Muscle layer of colon (tissue), 2 donors: ENCODE data around the gene AFG3L2.

ENCODE experiments used
- H3K27ac ChIP-seq: one replicate; pipeline ENCODE4 v1.7.0; 2013; ENCODE audit warnings: low read depth, mild to moderate bottlenecking, low read length, moderate library complexity
- H3K27me3 ChIP-seq, 2 donors: one replicate each; pipeline ENCODE4 v1.7.0; 2013; ENCODE audit warnings: low read length in 2 of 2, mild to moderate bottlenecking in 2 of 2; ENCODE audit not compliant: insufficient read depth in 2 of 2, control insufficient read depth in 1 of 2
- H3K36me3 ChIP-seq: one replicate; pipeline ENCODE4 v1.7.0; 2013; ENCODE audit warnings: mild to moderate bottlenecking, low read length; ENCODE audit not compliant: insufficient read depth
- H3K4me1 ChIP-seq: one replicate; pipeline ENCODE4 v1.7.0; 2013; ENCODE audit warnings: mild to moderate bottlenecking, low read length; ENCODE audit not compliant: insufficient read depth
- H3K4me3 ChIP-seq, 2 donors: one replicate each; pipeline ENCODE4 v1.7.0; 2013; ENCODE audit warnings: low read length in 2 of 2, low read depth in 1 of 2, mild to moderate bottlenecking in 1 of 2, moderate library complexity in 1 of 2
- H3K9ac ChIP-seq: one replicate; pipeline ENCODE4 v1.7.0; 2013; ENCODE audit warnings: low read length
- H3K9me3 ChIP-seq: one replicate; pipeline ENCODE4 v1.7.0; 2013; ENCODE audit warnings: mild to moderate bottlenecking, low read length
- donor health status: abdominal sarcoma.
- donor health status: Adenocarcinoma of cecum.

Gene AFG3L2

DNA sequence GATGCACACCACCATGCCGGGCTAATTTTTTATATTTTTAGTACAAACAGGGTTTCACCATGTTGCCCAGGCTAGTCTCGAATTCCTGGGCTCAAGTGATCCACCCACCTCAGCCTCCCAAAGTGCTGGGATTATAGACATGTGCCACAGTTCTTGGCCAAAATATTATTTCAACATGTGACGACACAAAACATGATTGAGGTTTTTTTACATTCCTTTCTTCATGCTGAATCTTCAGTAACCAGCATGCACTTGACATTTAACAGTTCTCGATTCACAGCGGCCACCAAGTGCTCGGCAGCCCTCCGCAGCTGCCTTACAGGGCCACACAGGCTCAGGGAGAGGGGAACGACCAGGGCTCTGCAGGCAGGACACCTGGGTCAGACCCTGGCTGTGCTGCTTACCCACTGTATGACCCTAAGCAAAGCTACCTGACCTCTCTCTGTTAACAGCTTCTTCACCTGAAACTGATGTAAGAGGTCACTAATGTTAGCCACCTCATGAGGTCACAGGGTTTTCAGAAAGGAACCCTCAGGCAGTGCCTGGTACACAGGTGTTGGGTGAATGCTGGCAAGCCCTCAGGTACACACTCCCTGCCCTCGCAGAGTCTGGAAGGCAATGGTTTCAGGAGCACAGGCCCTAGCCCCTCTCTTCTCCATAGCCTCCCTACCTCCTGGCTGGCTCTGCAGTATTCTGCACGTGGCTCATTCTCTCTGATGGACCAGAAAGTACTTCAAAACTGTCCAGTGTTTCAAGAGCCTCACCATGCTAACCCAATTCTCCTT, 43.3 kb downstream of the AFG3L2 start:
- Histone ChIP-seq H3K4me1 (peaks cover 28% of the 10 kb centered on the region), H3K27ac (peak overlapping the region; percentile 21), H3K9me3 (no peaks in the 10 kb centered on the region), H3K9ac (no peak overlapping the region), H3K36me3 (peaks cover 23% of the 10 kb centered on the region), H3K4me3 (no peak overlapping the region), H3K27me3 (no peaks in the 10 kb centered on the region)

DNA sequence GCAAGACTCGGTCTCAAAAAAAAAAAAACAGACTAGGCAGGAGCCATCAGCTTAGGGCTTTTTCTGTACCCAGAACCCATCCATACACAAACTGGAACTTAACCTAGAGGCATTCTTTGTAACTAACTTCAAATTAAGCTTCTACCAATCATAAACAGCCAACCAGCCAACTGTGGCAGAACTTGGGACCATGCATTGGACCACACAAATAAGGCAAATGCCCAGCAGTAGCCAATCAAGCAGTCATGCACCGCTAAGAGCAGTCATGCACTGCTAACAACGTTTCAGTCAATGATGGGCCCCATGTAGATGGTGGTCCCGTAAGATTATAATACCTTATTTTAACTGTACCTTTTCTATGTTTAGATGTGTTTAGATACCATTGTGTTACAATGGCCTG, 46.3 kb downstream of the AFG3L2 start:
- Histone ChIP-seq H3K27ac (no peak overlapping the region), H3K4me3 (no peak overlapping the region), H3K27me3 (no peaks in the 10 kb centered on the region), H3K36me3 (peaks cover 47% of the 10 kb centered on the region), H3K9ac (no peak overlapping the region), H3K4me1 (peaks cover 32% of the 10 kb centered on the region), H3K9me3 (no peaks in the 10 kb centered on the region)

DNA sequence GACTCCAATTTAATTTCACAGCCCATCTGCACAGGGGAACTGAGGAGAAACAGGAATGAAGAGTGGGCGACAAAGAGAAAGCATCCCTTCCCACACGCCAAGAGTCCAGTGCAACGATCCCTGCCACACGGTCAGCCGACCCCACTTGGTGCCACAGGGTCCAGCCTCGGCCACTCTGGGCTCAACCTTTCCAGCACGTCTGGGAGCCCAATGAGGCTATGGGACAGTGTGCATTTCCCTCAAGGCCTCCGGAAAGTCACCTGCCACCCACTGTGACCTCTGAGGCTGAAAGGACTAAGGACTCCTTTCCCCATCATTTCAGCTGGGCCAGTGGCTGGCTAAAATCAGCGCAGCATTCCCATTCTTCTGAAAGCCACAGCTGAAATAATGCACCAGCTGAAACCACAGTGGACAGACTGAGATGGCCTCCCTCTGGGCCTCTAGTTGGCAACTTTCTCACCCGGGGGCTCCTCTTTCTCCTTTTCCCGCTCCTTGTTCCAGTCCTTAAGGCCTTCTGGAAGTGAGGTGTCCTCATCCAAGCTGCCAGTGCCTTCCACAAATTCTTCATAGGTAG, 47.8 kb downstream of the AFG3L2 start:
- no peak overlapping the region for H3K9ac ChIP-seq
- H3K9me3 ChIP-seq: no peaks in the 10 kb centered on the region
- no peak overlapping the region for H3K4me3 ChIP-seq
- H3K36me3 ChIP-seq: peaks cover 59% of the 10 kb centered on the region
- H3K27me3 ChIP-seq: no peaks in the 10 kb centered on the region
- H3K27ac ChIP-seq: peak overlapping the region; percentile 10
- H3K4me1 ChIP-seq: peaks cover 17% of the 10 kb centered on the region

DNA sequence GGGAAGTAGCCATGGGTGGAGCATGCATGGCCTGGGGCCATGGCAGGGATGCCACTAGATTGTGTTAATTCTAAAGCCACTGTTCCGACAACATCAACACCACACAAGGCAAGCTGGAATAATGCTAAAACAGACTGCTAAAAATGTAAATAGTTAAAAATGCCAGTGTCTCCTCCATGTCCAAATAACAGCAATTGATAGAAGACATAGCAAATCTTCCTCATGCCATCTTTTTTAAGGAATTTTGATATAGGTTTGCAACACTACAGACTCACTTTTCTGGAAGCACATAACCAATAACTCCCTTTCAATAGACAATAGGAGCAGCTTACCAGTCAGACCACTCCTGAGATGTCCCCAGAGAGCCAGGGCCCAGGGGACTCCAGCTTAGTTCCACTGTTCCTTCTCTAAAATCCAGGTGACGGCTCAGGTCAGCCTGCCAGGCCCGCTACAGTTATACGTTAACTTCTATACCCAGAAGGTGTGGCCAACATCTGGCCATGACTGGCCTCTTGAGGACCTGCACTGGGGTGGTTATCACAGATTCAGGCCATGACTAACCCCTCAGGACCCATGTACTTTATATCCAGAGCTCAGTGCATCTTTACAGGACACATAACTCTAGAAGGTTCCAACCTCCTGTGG, 48.7 kb downstream of the AFG3L2 start:
- Histone ChIP-seq H3K36me3 (peaks cover 53% of the 10 kb centered on the region), H3K27ac (no peak overlapping the region), H3K9ac (no peak overlapping the region)

DNA sequence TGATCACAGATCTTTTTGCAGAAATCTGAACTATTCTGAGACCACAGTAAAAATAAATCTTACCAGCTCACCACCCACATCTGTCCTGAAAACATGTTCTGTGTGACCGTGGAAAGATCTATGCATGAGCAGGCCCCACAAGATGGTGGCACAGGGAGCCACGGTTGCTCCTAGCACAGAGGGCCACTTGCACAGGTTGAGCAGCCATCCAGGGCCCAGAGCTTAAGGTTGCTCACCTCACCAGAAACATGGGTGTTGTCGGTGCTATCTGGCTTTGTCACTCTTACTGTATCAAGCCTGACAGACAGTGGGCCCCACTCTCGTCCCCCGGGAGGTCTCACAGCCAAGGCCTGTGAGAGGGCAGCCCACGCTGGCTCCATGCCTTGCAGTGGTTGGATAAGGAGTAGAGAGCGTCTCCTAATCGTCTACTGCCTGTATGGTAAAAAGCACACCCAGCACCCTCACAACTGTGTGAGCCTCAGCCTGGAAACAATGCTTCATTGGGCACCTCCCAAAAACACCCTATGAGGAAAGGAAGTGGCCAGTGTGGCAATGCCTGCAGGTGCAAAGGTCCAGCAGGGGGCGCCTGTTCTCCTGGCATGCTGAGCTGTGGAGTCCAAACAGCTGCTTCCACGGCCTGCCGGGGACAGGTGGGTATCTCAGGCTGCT, 49.4 kb downstream of the AFG3L2 start:
- Histone ChIP-seq H3K9ac (no peak overlapping the region), H3K4me3 (no peak overlapping the region), H3K9me3 (no peaks in the 10 kb centered on the region), H3K27me3 (no peaks in the 10 kb centered on the region), H3K4me1 (peaks cover 11% of the 10 kb centered on the region), H3K27ac (peak overlapping the region; percentile 60), H3K36me3 (peaks cover 57% of the 10 kb centered on the region)

More for the DNA sequence above, 48.7 kb downstream of the AFG3L2 start:
- Histone ChIP-seq H3K9me3 (no peaks in the 10 kb centered on the region), H3K27me3 (no peaks in the 10 kb centered on the region), H3K4me1 (peaks cover 11% of the 10 kb centered on the region), H3K4me3 (no peak overlapping the region)

DNA sequence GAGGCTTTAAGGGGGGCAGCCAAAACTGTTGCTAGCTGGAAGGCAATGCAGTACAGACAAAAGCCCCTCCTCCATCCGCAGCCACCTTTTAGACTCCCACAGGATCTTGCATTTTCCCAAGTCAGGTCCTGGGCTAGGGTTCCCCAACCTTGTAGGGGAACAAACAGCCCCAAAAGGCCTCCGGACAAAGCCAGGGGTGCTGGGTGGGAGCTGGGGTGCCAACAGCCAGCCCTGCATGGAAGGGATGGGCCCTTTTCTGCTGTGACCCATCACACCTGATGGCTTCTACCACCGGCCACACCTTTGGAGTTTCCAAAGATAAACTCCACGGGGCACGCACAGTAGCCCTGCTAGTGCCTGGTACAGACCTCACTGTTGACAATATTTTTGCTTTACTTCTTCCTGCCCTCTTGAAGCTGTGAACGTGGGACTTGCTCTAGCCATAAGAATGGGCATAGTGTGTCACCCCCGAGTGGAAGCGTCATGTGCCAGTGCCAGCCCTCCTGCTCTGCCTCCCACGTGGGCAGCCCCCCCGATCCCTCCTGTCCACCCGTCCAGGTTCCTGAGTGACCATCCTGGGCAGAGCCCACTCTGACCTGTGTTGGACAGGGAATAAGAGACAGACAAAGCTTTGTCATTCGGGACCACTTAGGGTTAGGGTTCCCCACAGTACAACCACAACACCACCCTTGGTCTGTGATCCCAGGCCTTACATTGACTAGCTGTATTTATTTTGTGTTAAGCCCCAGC, 50.1 kb downstream of the AFG3L2 start:
- H3K9ac ChIP-seq: no peak overlapping the region
- H3K27ac ChIP-seq: peak overlapping the region; percentile 60
- H3K4me3 ChIP-seq: no peak overlapping the region
- peaks cover 57% of the 10 kb centered on the region for H3K36me3 ChIP-seq
- H3K27me3 ChIP-seq: no peaks in the 10 kb centered on the region
- H3K4me1 ChIP-seq: peaks cover 11% of the 10 kb centered on the region
- H3K9me3 ChIP-seq: no peaks in the 10 kb centered on the region

DNA sequence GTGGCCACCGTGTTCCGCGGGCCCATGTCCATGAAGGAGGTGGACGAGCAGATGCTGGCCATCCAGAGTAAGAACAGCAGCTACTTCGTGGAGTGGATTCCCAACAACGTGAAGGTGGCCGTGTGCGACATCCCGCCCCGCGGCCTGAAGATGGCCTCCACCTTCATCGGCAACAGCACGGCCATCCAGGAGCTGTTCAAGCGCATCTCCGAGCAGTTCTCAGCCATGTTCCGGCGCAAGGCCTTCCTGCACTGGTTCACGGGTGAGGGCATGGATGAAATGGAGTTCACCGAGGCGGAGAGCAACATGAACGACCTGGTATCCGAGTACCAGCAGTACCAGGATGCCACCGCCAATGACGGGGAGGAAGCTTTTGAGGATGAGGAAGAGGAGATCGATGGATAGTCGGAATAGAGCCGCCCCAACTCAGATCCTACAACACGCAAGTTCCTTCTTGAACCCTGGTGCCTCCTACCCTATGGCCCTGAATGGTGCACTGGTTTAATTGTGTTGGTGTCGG, 51.2 kb downstream of the AFG3L2 start:
- peaks cover 63% of the 10 kb centered on the region for H3K36me3 ChIP-seq
- no peak overlapping the region for H3K27ac ChIP-seq
- H3K27me3 ChIP-seq: no peaks in the 10 kb centered on the region
- no peaks in the 10 kb centered on the region for H3K9me3 ChIP-seq
- H3K4me3 ChIP-seq: no peak overlapping the region
- no peak overlapping the region for H3K9ac ChIP-seq
- H3K4me1 ChIP-seq: peaks cover 17% of the 10 kb centered on the region

DNA sequence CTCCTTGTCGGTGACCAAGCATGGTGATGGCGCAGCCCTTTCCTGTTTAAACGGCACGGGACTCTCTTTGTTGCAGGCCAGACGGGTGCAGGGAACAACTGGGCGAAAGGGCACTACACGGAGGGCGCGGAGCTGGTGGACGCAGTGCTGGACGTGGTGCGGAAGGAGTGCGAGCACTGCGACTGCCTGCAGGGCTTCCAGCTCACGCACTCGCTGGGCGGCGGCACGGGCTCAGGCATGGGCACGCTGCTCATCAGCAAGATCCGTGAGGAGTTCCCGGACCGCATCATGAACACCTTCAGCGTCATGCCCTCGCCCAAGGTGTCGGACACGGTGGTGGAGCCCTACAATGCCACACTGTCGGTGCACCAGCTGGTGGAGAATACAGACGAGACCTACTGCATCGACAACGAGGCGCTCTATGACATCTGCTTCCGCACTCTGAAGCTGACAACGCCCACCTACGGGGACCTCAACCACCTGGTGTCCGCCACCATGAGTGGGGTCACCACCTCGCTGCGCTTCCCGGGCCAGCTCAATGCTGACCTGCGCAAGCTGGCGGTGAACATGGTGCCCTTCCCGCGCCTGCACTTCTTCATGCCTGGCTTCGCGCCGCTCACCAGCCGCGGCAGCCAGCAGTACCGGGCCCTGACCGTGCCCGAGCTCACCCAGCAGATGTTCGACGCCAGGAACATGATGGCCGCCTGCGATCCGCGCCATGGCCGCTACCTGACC, 51.9 kb downstream of the AFG3L2 start:
- Histone ChIP-seq H3K36me3 (peaks cover 68% of the 10 kb centered on the region), H3K4me1 (peaks cover 22% of the 10 kb centered on the region), H3K4me3 (no peak overlapping the region), H3K27me3 (no peaks in the 10 kb centered on the region), H3K27ac (no peak overlapping the region), H3K9ac (no peak overlapping the region), H3K9me3 (no peaks in the 10 kb centered on the region)

DNA sequence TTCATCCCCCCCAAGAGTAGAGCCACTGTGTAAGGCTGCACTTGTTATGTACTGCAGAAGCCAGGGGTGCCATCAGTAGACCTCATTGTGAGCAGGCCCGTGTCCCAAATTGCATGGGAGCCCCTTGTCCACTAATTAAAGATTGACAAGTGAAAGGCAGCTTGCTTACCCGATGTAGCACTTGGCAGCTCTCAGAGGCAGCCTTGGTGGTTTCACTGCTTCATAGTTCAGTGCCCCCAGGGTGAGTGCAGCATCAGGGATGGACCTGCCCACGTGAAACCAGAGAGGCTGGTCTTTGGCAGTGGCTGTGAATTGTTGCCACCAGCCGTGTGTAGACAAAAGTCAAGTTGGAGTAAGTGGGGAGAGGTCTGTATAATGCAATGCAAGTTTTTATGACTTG, 55.7 kb downstream of the AFG3L2 start:
- peaks cover 38% of the 10 kb centered on the region for H3K4me1 ChIP-seq
- no peaks in the 10 kb centered on the region for H3K9me3 ChIP-seq
- no peak overlapping the region for H3K27ac ChIP-seq
- no peaks in the 10 kb centered on the region for H3K27me3 ChIP-seq
- peaks cover 36% of the 10 kb centered on the region for H3K36me3 ChIP-seq
- H3K4me3 ChIP-seq: no peak overlapping the region
- H3K9ac ChIP-seq: no peak overlapping the region

DNA sequence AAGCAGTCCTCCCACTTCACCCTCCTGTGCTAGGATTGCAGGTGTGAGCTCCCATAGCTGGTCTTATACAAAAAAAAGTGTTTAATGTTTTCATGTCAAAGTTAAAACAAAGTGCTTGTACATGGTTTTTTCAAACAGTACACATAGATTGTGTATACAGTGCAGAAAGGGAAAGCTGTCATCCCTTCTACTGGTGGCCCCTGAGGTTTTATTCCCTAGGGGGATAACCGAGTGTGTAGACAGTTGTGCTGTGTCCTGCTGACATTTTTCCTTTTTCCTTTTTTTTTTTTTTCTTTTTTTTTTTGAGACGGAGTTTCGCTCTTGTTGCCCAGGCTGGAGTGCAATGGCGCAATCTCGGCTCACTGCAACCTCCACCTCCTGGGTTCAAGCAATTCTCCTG, 58.2 kb downstream of the AFG3L2 start:
- peaks cover 62% of the 10 kb centered on the region for H3K4me1 ChIP-seq
- H3K27ac ChIP-seq: no peak overlapping the region
- no peaks in the 10 kb centered on the region for H3K27me3 ChIP-seq
- no peak overlapping the region for H3K9ac ChIP-seq
- H3K36me3 ChIP-seq: peaks cover 23% of the 10 kb centered on the region
- no peak overlapping the region for H3K4me3 ChIP-seq
- H3K9me3 ChIP-seq: no peaks in the 10 kb centered on the region
